ENCODE data around the gene CDCP1.

The CDCP1 gene, protein sequence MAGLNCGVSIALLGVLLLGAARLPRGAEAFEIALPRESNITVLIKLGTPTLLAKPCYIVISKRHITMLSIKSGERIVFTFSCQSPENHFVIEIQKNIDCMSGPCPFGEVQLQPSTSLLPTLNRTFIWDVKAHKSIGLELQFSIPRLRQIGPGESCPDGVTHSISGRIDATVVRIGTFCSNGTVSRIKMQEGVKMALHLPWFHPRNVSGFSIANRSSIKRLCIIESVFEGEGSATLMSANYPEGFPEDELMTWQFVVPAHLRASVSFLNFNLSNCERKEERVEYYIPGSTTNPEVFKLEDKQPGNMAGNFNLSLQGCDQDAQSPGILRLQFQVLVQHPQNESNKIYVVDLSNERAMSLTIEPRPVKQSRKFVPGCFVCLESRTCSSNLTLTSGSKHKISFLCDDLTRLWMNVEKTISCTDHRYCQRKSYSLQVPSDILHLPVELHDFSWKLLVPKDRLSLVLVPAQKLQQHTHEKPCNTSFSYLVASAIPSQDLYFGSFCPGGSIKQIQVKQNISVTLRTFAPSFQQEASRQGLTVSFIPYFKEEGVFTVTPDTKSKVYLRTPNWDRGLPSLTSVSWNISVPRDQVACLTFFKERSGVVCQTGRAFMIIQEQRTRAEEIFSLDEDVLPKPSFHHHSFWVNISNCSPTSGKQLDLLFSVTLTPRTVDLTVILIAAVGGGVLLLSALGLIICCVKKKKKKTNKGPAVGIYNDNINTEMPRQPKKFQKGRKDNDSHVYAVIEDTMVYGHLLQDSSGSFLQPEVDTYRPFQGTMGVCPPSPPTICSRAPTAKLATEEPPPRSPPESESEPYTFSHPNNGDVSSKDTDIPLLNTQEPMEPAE

GRCh38 chr3:45145681-45146614 is at the start of gene CDCP1:
CDCP1 (minus strand) TSS chr3:45146378; CDS start chr3:45146287, 91 bp downstream.
- DNase-seq (ENCODE audit: low read depth) = no peak
- TF ChIP-seq, protein P1, sequence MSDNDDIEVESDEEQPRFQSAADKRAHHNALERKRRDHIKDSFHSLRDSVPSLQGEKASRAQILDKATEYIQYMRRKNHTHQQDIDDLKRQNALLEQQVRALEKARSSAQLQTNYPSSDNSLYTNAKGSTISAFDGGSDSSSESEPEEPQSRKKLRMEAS (IDR thresholded peaks at IDR 0.05; ENCODE audit: low read depth, low read length) = no peak
- TF ChIP-seq POLR2A (IDR thresholded peaks at IDR 0.05; ENCODE audit: extremely low read depth, insufficient read length) (no peak), MYC (IDR thresholded peaks at IDR 0.05; ENCODE audit: low read depth, low read length) (no peak), CTCF (IDR thresholded peaks at IDR 0.05; ENCODE audit: low read depth, low read length) (no peak)
- H3K4me3 ChIP-seq (ENCODE audit: low read depth, low read length) = no peak within 1 kb of the TSS

DNA sequence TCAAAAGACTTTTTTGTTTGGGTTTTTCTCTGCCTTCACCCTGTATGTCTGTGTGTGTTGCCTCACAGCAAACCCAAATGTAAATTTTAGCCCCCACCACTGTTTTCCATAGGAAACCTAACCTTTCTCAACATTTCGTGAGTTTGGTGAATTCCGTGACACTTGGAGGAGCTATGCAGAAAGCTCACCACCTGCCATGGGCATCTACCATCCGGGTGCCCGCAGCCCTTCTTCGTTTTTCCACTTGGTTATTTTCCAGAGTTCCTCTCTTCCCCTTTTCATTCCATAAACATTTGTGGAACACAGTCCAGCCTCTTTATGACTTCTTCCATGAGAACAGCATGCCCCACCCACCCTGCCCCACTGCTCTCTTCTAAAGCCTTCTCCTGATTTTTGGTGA is 48.6 kb upstream of the CDCP1 start:
- TF ChIP-seq CTCF (IDR thresholded peaks at IDR 0.05; ENCODE audit: low read depth, low read length) = no peak
- no peak for TF ChIP-seq MYC (IDR thresholded peaks at IDR 0.05; ENCODE audit: low read depth, low read length)
- TF ChIP-seq POLR2A (IDR thresholded peaks at IDR 0.05; ENCODE audit: extremely low read depth, insufficient read length) = no peak
- TF ChIP-seq, protein P1 (IDR thresholded peaks at IDR 0.05; ENCODE audit: low read depth, low read length) = no peak
- no peak for DNase-seq (ENCODE audit: low read depth)
- H3K4me3 ChIP-seq (ENCODE audit: low read depth, low read length) = no peak overlapping the region

DNA sequence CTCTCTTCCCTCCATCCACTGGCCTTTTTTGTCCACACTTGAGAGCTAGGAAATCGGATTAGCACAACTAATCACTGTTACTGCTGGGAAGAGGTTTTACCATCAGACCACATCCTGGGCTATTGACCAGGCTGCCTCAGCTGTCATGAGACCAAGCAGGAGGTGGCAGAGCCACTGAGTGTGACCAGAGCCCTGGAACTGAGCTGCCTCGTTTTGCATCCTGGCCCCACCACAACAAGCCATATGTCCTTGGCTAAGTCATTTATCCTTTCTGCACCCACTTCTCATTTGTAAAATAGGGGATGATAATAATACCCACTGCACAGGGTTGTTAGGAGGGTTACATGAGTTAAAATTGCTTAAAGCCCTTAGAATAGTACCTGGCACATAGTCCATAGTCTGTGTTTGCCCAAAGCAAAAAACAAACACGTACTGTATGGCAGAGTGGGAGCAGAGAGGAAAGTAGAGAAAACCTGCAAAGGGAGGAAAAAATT is 45.8 kb upstream of the CDCP1 start:
- no peak for DNase-seq (ENCODE audit: low read depth)
- TF ChIP-seq CTCF (IDR thresholded peaks at IDR 0.05; ENCODE audit: low read depth, low read length) (no peak), POLR2A (IDR thresholded peaks at IDR 0.05; ENCODE audit: extremely low read depth, insufficient read length) (no peak), MYC (IDR thresholded peaks at IDR 0.05; ENCODE audit: low read depth, low read length) (no peak)
- TF ChIP-seq, protein P1 (IDR thresholded peaks at IDR 0.05; ENCODE audit: low read depth, low read length) = no peak
- no peak overlapping the region for H3K4me3 ChIP-seq (ENCODE audit: low read depth, low read length)

DNA sequence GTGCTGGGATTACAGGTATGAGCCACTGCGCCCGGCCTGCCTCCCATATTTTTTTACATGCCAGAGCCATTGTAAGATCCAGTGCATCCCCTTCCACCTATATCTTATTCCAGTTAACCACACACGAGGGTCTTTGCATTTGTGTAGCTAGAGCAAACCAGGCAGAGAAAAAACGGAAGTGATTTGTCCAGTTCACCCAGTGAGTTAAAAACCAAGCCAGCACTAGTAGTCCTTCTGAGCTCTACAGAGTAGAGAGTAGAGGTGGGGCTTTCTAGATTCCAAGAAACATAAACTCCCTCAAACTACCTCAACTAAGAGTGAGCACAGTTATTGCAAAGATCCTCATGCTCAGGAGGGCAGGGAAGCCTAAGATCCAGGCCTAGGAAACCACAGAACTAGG is 45.2 kb upstream of the CDCP1 start:
- H3K4me3 ChIP-seq (ENCODE audit: low read depth, low read length) = no peak overlapping the region
- TF ChIP-seq MYC (IDR thresholded peaks at IDR 0.05; ENCODE audit: low read depth, low read length) (no peak), CTCF (IDR thresholded peaks at IDR 0.05; ENCODE audit: low read depth, low read length) (no peak), POLR2A (IDR thresholded peaks at IDR 0.05; ENCODE audit: extremely low read depth, insufficient read length) (no peak)
- TF ChIP-seq, protein P1 (IDR thresholded peaks at IDR 0.05; ENCODE audit: low read depth, low read length) = no peak
- DNase-seq (ENCODE audit: low read depth) = no peak

Data from NB4 (cell line).